ENCODE data around the gene FHL2.

- no peak for TF ChIP-seq POLR2A (IDR thresholded peaks at IDR 0.05)
- no peak for TF ChIP-seq CTCF (IDR thresholded peaks at IDR 0.05)
Observed at GRCh38 chr2:105362862-105363591, 35.8 kb downstream of the FHL2 start.

Data from thyroid gland (tissue), 4 donors.